KMS-11 (cell line): ENCODE measurements around the gene IP6K1.

Experiments used
- H2AFZ ChIP-seq: fragments of 200-600 bp; sonication (generic); 2 replicates; pipeline ENCODE4 v1.6.1; 2016; ENCODE audit warnings: antibody characterized with exemption, mixed run types, low read depth
- H3K27ac ChIP-seq: fragments of 200-600 bp; sonication (generic); 2 replicates; pipeline ENCODE4 v1.6.1; 2016; ENCODE audit warnings: mild to moderate bottlenecking, mixed run types
- H3K27me3 ChIP-seq: fragments of 200-600 bp; sonication (generic); 2 replicates; pipeline ENCODE4 v1.6.1; 2017; ENCODE audit warnings: mild to moderate bottlenecking, low read depth, mixed run types, moderate library complexity; ENCODE audit not compliant: insufficient read depth
- H3K36me3 ChIP-seq: fragments of 200-600 bp; sonication (generic); 2 replicates; pipeline ENCODE4 v1.6.1; 2017; ENCODE audit warnings: mild to moderate bottlenecking, mixed run types; ENCODE audit not compliant: insufficient read depth
- H3K4me1 ChIP-seq: fragments of 200-600 bp; sonication (generic); 2 replicates; pipeline ENCODE4 v1.6.1; 2016; ENCODE audit warnings: mild to moderate bottlenecking, low read depth, mixed run types; ENCODE audit not compliant: poor library complexity, severe bottlenecking
- H3K4me2 ChIP-seq: fragments of 200-600 bp; sonication (generic); 2 replicates; pipeline ENCODE4 v1.7.0; 2016; ENCODE audit warnings: mild to moderate bottlenecking, mixed run types
- H3K4me3 ChIP-seq: fragments of 200-600 bp; sonication (generic); IDR thresholded peaks from 2 replicates; pipeline ENCODE4 v1.6.1; 2017; ENCODE audit warnings: low read depth, low read length, mixed read lengths; ENCODE audit not compliant: insufficient read depth
- H3K79me2 ChIP-seq: fragments of 200-600 bp; sonication (generic); 2 replicates; pipeline ENCODE4 v1.6.1; 2016; ENCODE audit warnings: low read depth, mixed run types; ENCODE audit not compliant: insufficient read depth
- H3K9ac ChIP-seq: fragments of 200-600 bp; sonication (generic); 2 replicates; pipeline ENCODE4 v1.6.1; 2016; ENCODE audit warnings: mild to moderate bottlenecking, mixed run types
- H4K20me1 ChIP-seq: fragments of 200-600 bp; sonication (generic); 2 replicates; pipeline ENCODE4 v1.6.1; 2016; ENCODE audit warnings: mild to moderate bottlenecking, mixed run types; ENCODE audit not compliant: insufficient read depth
- CTCF ChIP-seq: fragments of 200-600 bp; sonication (generic); conservative IDR thresholded peaks from 2 replicates; pipeline ENCODE4 v1.6.1; 2017; ENCODE audit warnings: low read depth, mild to moderate bottlenecking, antibody characterized with exemption, low read length, moderate library complexity, mixed read lengths

Gene IP6K1

GRCh38 chr3:49675912-49676311 is 110.4 kb downstream of the IP6K1 start:
- H4K20me1 ChIP-seq: no peaks in the 10 kb centered on the region
- H3K27me3 ChIP-seq: no peaks in the 10 kb centered on the region
- no peaks in the 10 kb centered on the region for H3K79me2 ChIP-seq
- H2AFZ ChIP-seq: no peak overlapping the region
- no peak overlapping the region for H3K27ac ChIP-seq
- H3K9ac ChIP-seq: no peak overlapping the region
- H3K36me3 ChIP-seq: no peaks in the 10 kb centered on the region
- no peak for TF ChIP-seq CTCF
- H3K4me1 ChIP-seq: peaks cover 5% of the 10 kb centered on the region
- H3K4me2 ChIP-seq: no peak overlapping the region
- no peak overlapping the region for H3K4me3 ChIP-seq

- Histone ChIP-seq H3K4me2 (peak overlapping the region; percentile 51), H3K27ac (no peak overlapping the region), H2AFZ (no peak overlapping the region; the same call in 1 of the 2 replicates), H3K4me1 (peaks cover 5% of the 10 kb centered on the region), H3K27me3 (no peaks in the 10 kb centered on the region), H4K20me1 (no peaks in the 10 kb centered on the region), H3K79me2 (no peaks in the 10 kb centered on the region), H3K36me3 (no peaks in the 10 kb centered on the region), H3K4me3 (no peak overlapping the region), H3K9ac (peak overlapping the region; percentile 86; the same call in 1 of the 2 replicates)
- no peak for TF ChIP-seq CTCF
These were observed 111.8 kb downstream of the IP6K1 start for GRCh38 chr3:49674497-49674983.
